Left ventricle myocardium inferior (tissue), 1 donor: ENCODE data around the gene ST3GAL3. TPM values are rescaled to one million over a fixed set of nuclear protein-coding genes. Genes with fewer than 3 reads are reported as not detected.

ENCODE experiments used
- DNase-seq: peaks from one replicate; pipeline ENCODE4 v3.0.0-alpha.2; 2020
- H3K27ac ChIP-seq: fragments of 200-600 bp; replicated peaks from 2 replicates; pipeline ENCODE4 v1.8.0; 2021
- H3K27me3 ChIP-seq: fragments of 200-600 bp; 2 replicates; pipeline ENCODE4 v1.8.0; 2021; ENCODE audit warnings: low read depth
- H3K36me3 ChIP-seq: fragments of 200-600 bp; 2 replicates; pipeline ENCODE4 v1.8.0; 2021
- H3K4me1 ChIP-seq: fragments of 200-600 bp; 2 replicates; pipeline ENCODE4 v1.8.0; 2021
- H3K4me3 ChIP-seq: fragments of 200-600 bp; 2 replicates; pipeline ENCODE4 v1.8.0; 2021; ENCODE audit warnings: mild to moderate bottlenecking, moderate library complexity
- H3K9me3 ChIP-seq: fragments of 200-600 bp; replicated peaks from 2 replicates; pipeline ENCODE4 v1.8.0; 2021
- intact Hi-C: fragments of 100-400 bp; cut with micrococcal nuclease; formaldehyde crosslinking; loops from one replicate; pipeline ENCODE4 v1.11.0; 2022
- total RNA-seq: library from RNA; stranded (reverse); fragmentation: NEBNext Ultra II Directional; extraction: Animal tissue kit (Norgen Biotek cat#: 25700); gene quantifications from one replicate; pipeline ENCODE4 v1.2.1, GENCODE V29; 2021
- TF ChIP-seq, protein P1 (sequence below): fragments of 200-600 bp; IDR thresholded peaks from 2 replicates; pipeline ENCODE4 v1.8.0; 2021; ENCODE audit warnings: antibody characterized with exemption, mild to moderate bottlenecking, borderline replicate concordance
- donor health status: DM: no; HTN: yes; CAD: no; lungs with severe emphysema.

Gene ST3GAL3
- total RNA-seq, 1 donor from 2014 or later = 29.9 TPM

DNA sequence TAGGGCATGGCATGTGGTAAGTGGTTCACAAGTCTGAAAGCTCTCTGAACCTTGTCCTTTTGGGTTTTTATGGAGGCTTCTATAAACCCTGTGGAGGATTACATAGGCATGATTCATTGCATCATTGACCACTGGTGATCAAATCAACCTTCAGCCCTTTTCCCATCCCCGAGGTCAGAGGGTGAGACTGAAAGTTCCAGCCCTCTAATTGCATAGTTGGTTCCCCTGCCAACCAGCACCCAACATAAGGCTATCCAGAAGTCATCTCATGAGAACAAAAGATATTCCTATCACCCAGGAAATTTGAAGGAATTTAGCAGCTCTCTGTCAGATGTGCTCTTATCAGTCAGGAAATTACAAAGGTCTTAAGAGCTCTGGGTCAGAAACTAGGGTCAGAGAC, 136.8 kb downstream of the ST3GAL3 start:
- peaks cover 35% of the 10 kb centered on the region for H3K36me3 ChIP-seq
- peaks cover 3% of the 10 kb centered on the region for H3K9me3 ChIP-seq
- DNase-seq = no peak
- TF ChIP-seq, protein P1, sequence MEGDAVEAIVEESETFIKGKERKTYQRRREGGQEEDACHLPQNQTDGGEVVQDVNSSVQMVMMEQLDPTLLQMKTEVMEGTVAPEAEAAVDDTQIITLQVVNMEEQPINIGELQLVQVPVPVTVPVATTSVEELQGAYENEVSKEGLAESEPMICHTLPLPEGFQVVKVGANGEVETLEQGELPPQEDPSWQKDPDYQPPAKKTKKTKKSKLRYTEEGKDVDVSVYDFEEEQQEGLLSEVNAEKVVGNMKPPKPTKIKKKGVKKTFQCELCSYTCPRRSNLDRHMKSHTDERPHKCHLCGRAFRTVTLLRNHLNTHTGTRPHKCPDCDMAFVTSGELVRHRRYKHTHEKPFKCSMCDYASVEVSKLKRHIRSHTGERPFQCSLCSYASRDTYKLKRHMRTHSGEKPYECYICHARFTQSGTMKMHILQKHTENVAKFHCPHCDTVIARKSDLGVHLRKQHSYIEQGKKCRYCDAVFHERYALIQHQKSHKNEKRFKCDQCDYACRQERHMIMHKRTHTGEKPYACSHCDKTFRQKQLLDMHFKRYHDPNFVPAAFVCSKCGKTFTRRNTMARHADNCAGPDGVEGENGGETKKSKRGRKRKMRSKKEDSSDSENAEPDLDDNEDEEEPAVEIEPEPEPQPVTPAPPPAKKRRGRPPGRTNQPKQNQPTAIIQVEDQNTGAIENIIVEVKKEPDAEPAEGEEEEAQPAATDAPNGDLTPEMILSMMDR = no peak
- no peak overlapping the region for H3K4me3 ChIP-seq
- intact Hi-C loops = no loop called here
- H3K27ac ChIP-seq = no peak overlapping the region
- no peaks in the 10 kb centered on the region for H3K27me3 ChIP-seq
- H3K4me1 ChIP-seq = no peaks in the 10 kb centered on the region

- no peak overlapping the region for H3K4me3 ChIP-seq
- H3K36me3 ChIP-seq = peaks cover 11% of the 10 kb centered on the region
- peaks cover 17% of the 10 kb centered on the region for H3K4me1 ChIP-seq
- H3K9me3 ChIP-seq = peaks cover 3% of the 10 kb centered on the region
- no peak for DNase-seq
- H3K27ac ChIP-seq = no peak overlapping the region
- intact Hi-C loops = no loop called here
- TF ChIP-seq, protein P1 = no peak
- H3K27me3 ChIP-seq = no peaks in the 10 kb centered on the region
These were observed 140.0 kb downstream of the ST3GAL3 start for GRCh38 chr1:43847290-43847689.

- Histone ChIP-seq H3K27ac (no peak overlapping the region), H3K9me3 (peaks cover 2% of the 10 kb centered on the region), H3K4me3 (no peak overlapping the region), H3K4me1 (peaks cover 19% of the 10 kb centered on the region), H3K27me3 (no peaks in the 10 kb centered on the region), H3K36me3 (peaks cover 5% of the 10 kb centered on the region)
- TF ChIP-seq, protein P1 = no peak
- intact Hi-C loops = no loop called here
- DNase-seq = no peak
These were observed 140.5 kb downstream of the ST3GAL3 start for GRCh38 chr1:43847882-43848281.

- intact Hi-C loops = no loop called here
- peaks cover 2% of the 10 kb centered on the region for H3K36me3 ChIP-seq
- H3K27ac ChIP-seq = no peak overlapping the region
- no peaks in the 10 kb centered on the region for H3K27me3 ChIP-seq
- no peaks in the 10 kb centered on the region for H3K9me3 ChIP-seq
- TF ChIP-seq, protein P1 = no peak
- no peak for DNase-seq
- peaks cover 27% of the 10 kb centered on the region for H3K4me1 ChIP-seq
- H3K4me3 ChIP-seq = no peak overlapping the region
These were observed 142.3 kb downstream of the ST3GAL3 start for GRCh38 chr1:43849670-43850069.

GRCh38 chr1:43850591-43851233, 143.4 kb downstream of the ST3GAL3 start:
- intact Hi-C loops = no loop called here
- no peak overlapping the region for H3K4me3 ChIP-seq
- DNase-seq = no peak
- TF ChIP-seq, protein P1 = no peak
- H3K36me3 ChIP-seq = peaks cover 7% of the 10 kb centered on the region
- no peaks in the 10 kb centered on the region for H3K27me3 ChIP-seq
- H3K27ac ChIP-seq = no peak overlapping the region
- peaks cover 27% of the 10 kb centered on the region for H3K4me1 ChIP-seq
- H3K9me3 ChIP-seq = no peaks in the 10 kb centered on the region
